ENCODE data around the gene SYAP1.
"Not testable (repeated sequence)": the region's sequence is repeated elsewhere in the genome, so short reads cannot be mapped to it uniquely, and the experiment has no call there.

Gene SYAP1

DNA sequence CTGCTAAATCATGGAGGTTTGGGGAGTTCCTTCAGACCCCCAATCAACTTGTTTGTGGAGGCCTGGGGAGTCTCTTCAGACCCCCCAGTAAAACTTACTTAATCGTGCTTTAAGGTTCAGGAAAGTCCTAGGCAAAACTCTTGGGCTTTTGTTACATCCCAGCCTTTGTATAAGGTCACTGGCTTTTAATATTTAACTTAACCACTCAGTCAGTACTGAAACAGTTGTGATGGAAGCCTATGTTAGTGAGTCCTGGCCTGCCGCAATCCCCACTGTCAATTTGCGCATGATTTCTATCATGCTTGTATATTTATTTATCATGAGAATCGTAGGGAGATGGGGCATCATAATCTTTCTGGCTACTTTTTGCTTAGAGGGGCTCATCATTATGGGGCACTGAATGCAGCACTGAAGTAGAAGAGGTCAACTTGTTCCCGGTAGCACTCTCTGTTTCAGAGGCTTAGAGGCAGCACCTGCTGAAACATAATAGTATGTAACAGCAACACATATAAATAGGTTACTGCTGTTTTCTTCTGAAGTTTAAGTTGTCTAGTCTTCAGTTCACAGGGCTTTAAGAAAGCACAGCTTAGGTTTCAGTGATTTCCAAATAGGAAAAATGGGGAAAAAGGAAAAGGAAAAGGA, 7.1 kb downstream of the SYAP1 start:
- DNase-seq: not testable (repeated sequence)

GRCh38 chrX:16727637-16728036, 8.2 kb downstream of the SYAP1 start:
- DNase-seq: no peak

GRCh38 chrX:16730450-16730849, 11.0 kb downstream of the SYAP1 start:
- no peak for DNase-seq

DNA sequence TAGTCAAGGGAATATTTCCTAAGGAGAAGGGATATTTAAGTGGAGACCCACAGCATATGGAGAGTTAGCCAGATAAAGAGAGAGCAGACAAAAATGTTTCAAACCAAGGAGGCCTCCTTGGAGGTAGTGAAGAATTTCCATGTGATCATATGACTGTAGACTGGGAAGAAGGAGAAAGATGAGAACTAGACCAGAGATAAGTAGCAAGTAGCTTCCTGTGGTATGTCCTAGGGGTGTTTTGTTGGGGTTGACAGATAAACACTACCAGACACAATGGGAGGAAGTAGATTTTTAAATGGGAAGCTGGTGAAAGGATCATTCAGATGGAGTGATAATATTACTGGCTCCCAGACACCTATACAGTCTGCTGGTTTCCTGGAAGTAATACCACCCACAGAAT, 13.6 kb downstream of the SYAP1 start:
- DNase-seq: no peak

- DNase-seq: no peak
Measured at GRCh38 chrX:16737024-16737423, 17.6 kb downstream of the SYAP1 start.

- DNase-seq: no peak
Measured at GRCh38 chrX:16739574-16739973, 20.2 kb downstream of the SYAP1 start.

DNA sequence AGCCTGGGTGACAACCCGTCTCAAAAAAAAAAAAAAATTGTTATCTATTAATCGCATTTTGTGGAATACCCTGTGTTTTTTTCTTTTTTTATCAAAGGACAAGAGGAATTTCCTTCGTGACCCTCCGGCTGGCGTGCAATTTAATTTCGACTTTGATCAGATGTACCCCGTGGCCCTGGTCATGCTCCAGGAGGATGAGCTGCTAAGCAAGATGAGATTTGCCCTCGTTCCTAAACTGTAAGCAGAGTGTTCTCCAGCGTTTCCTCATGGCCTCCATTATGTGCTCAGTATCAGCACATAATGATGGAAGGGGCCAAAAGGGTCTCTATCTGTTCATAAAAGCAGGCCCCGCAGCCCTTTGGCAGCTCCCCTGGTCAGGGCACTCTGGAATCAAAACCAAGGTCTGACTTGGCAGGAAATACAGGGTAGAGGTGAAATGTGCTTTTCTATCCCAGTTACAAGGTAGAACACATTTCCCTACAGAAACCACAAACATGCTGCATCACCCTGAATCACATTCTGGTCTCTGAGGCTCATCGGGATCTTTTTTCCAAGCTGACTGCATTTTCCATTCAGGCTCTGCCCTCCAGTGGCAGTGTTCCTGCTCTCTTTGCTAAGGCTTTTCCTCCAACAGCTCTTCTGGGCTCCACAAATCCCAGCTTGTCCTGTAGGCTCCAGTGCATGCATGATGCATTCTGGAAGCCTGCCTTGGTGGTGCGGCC, 24.4 kb downstream of the SYAP1 start:
- no peak for DNase-seq

DNA sequence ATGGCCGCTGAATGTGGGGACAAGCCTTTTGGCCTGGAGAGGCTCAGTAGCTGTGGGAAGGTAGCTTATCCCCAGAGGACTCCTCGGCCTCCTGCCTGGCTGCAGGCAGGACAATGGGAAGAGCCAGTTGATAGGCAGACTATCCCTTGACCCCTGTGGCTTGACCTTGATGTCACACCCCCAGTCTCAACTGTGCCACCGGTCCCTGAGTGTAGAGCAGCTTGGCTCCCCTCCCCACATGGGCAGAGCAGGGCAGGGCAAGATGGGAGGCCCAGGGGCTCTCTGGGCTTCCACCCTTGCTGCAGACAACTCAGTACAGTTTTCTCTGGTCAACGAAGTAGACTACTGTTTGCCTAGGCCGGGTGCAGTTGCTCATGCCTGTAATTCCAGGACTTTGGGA, 25.7 kb downstream of the SYAP1 start:
- DNase-seq: no peak

DNA sequence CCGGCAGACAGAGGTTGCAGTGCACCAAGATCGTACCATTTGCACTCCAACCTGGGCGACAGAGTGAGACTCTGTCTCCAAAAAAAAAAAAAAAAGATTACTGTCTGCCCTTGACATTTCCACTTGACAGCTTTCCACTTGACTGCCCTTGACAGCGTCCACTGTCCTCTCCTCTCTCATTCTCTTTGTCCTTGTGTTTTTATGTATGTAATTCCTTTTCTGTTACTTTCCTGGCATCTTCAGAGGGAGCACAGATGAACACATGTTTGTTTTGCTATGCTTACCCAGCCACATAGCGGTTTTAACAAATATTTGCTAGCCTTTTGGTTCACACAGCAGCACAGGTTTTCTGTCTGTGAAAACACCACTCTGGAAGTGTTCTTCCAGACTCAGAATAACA, 26.2 kb downstream of the SYAP1 start:
- no peak for DNase-seq

GRCh38 chrX:16748425-16748824, 29.0 kb downstream of the SYAP1 start:
- no peak for DNase-seq

DNA sequence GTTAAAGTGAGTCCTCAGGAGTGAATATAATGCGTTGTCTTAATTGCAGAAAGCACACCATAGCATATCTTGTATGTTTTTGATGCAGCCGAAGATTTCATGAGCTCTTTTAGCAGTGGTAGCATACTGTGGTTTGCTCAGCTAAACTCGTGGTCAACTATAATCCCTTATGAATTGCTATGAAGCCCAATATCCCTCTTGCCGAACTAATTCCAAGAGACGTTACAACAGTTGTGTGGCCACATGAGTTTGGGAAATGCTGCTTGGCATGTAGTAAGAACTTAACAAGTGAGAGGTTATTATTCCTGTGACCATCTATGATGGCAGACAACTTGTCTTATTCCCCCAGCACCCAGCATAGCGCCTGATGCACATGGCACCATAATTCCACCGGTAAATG, 30.7 kb downstream of the SYAP1 start:
- DNase-seq: no peak

GRCh38 chrX:16754019-16754418, 34.6 kb downstream of the SYAP1 start:
- no peak for DNase-seq

GRCh38 chrX:16756724-16757123, 37.3 kb downstream of the SYAP1 start:
- DNase-seq: no peak

DNA sequence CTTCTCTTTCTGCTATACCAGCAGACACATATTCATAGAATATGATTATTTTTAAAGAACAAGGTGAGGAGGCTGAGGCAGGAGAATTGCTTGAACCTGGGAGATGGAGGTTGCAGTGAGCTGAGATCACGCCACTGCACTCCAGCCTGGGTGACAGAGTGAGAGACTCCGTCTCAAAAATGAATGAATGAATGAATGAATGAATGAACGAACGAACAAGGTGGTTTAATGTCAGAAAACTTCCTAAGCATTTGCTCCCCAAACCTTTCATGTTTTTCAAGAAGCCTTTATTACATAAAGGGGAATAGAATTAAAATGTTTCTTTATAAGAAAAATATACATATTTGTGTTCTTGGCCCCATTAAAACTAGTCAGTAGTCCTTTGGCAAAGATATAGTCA, 42.1 kb downstream of the SYAP1 start:
- DNase-seq: not testable (repeated sequence)

GRCh38 chrX:16762579-16762978, 43.2 kb downstream of the SYAP1 start:
- DNase-seq: no peak

- no peak for DNase-seq
Measured at GRCh38 chrX:16765594-16765993, 46.2 kb downstream of the SYAP1 start.

- DNase-seq: no peak
Measured at GRCh38 chrX:16770970-16771482, 51.6 kb downstream of the SYAP1 start.

GRCh38 chrX:16771483-16772398, 52.3 kb downstream of the SYAP1 start:
- DNase-seq: no peak

DNA sequence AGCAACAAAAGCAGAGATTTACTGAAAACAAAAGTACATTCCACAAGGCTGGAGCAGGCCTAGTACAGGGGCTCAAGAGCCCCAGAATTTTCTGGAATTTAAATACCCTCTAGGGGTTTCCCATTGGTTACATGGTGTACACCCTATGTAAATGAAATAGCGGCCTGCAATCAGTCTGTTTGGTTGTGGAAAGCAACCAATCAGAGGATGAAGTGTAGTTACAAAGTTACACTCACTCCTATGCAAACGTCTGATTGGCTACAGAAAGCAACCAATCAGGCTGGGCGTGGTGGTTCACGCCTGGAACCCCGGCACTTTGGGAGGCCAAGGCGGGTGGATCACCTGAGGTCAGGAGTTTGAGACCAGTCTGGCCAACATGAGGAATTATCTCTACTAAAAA, 53.0 kb downstream of the SYAP1 start:
- no peak for DNase-seq

DNA sequence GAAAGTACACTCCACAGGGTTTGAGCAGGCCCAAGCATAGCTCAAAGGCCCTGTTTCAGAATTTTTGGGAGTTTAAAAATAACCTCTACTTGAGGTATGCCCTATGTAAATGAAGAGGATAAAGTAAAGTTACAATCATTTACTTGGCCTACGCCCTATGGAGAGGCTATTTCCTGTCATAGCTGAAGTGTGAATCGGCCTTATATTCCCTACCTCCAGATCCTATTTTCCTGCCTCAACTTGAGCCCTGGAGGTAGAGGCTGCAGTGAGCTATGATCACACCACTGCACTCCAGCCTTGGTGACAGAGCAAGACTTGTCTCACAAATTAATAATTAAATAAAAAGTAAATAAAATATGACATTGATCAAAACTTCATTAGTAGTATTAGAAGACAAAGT, 55.3 kb downstream of the SYAP1 start:
- no peak for DNase-seq

- DNase-seq: no peak
Measured at GRCh38 chrX:16778545-16778944, 59.1 kb downstream of the SYAP1 start.

DNA sequence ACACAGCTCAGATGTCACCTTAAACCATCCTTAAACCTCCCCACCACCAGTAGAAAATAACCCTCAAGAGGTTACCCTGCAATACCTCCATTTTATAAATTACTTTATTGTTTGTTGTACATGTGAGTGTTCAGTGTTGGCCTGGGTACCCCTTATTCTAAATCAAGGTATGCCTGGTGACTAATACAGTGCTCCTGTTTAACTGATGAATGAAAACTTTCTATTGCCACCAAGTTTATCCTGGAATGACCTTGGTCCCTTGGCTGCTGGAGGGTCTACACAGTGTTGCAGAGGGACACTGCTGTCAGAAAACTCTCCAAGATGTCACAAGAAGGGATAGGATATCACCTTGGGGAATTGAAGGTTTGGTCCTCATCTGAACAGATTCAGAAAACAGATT, 59.6 kb downstream of the SYAP1 start:
- no peak for DNase-seq

GRCh38 chrX:16779815-16780214, 60.4 kb downstream of the SYAP1 start:
- DNase-seq: not testable (repeated sequence)

- no peak for DNase-seq
Measured at GRCh38 chrX:16783452-16783851, 64.0 kb downstream of the SYAP1 start.
